MM.1S (cell line): ENCODE measurements around the gene TUBGCP6.
A peak's percentile ranks its signal among the peaks of the same experiment; 100 is the strongest.

Source experiments
- DNase-seq: peaks from one replicate; pipeline ENCODE4 v3.0.0-alpha.2; 2015
- H2AFZ ChIP-seq: fragments of 300-600 bp; sonication (generic); 2 replicates; pipeline ENCODE4 v1.6.0; 2016; ENCODE audit warnings: antibody characterized with exemption, low read length
- H3F3A ChIP-seq: fragments of 300-600 bp; sonication (generic); 2 replicates; pipeline ENCODE4 v1.6.1; 2016; ENCODE audit warnings: mild to moderate bottlenecking, antibody characterized with exemption, low read length, moderate library complexity, mixed read lengths; ENCODE audit not compliant: insufficient read depth
- H3K27ac ChIP-seq: fragments of 300-600 bp; sonication (generic); 2 replicates; pipeline ENCODE4 v1.5.1; 2016; ENCODE audit warnings: mild to moderate bottlenecking, low read length
- H3K27me3 ChIP-seq: fragments of 300-600 bp; sonication (generic); replicated peaks from 2 replicates; pipeline ENCODE4 v1.6.0; 2016; ENCODE audit warnings: low read length; ENCODE audit not compliant: insufficient read depth
- H3K36me3 ChIP-seq: fragments of 300-600 bp; sonication (generic); replicated peaks from 2 replicates; pipeline ENCODE4 v1.6.1; 2016; ENCODE audit warnings: mild to moderate bottlenecking, low read length, mixed read lengths; ENCODE audit not compliant: insufficient read depth
- H3K4me1 ChIP-seq: fragments of 300-600 bp; sonication (generic); 2 replicates; pipeline ENCODE4 v1.6.1; 2016; ENCODE audit warnings: low read length, mixed read lengths
- H3K4me2 ChIP-seq: fragments of 300-600 bp; sonication (generic); 2 replicates; pipeline ENCODE4 v1.6.0; 2016; ENCODE audit warnings: low read depth, low read length
- H3K4me3 ChIP-seq: fragments of 300-600 bp; sonication (generic); 2 replicates; pipeline ENCODE4 v1.5.1; 2016; ENCODE audit warnings: low read length, mixed read lengths
- H3K79me2 ChIP-seq: fragments of 300-600 bp; sonication (generic); 2 replicates; pipeline ENCODE4 v1.6.1; 2016; ENCODE audit warnings: mixed run types, low read length, mixed read lengths
- H3K9ac ChIP-seq: fragments of 300-600 bp; sonication (generic); 2 replicates; pipeline ENCODE4 v1.6.1; 2016; ENCODE audit warnings: low read length, mixed read lengths
- H3K9me2 ChIP-seq: fragments of 300-600 bp; sonication (generic); replicated peaks from 2 replicates; pipeline ENCODE4 v1.6.1; 2016; ENCODE audit warnings: mild to moderate bottlenecking, low read length, mixed read lengths; ENCODE audit not compliant: insufficient read depth
- H3K9me3 ChIP-seq: fragments of 300-600 bp; sonication (generic); replicated peaks from 2 replicates; pipeline ENCODE4 v1.6.1; 2016; ENCODE audit warnings: mild to moderate bottlenecking, low read length, mixed read lengths; ENCODE audit not compliant: insufficient read depth
- H4K20me1 ChIP-seq: fragments of 300-600 bp; sonication (generic); 2 replicates; pipeline ENCODE4 v1.6.1; 2016; ENCODE audit warnings: mild to moderate bottlenecking, low read length, moderate library complexity, mixed read lengths; ENCODE audit not compliant: insufficient read depth
- EZH2 ChIP-seq: fragments of 300-600 bp; sonication (generic); optimal IDR thresholded peaks from 2 replicates; pipeline ENCODE3; 2017; ENCODE audit warnings: low read depth, mild to moderate bottlenecking, antibody characterized with exemption, low read length, mixed read lengths
- EZH2phosphoT487 ChIP-seq: fragments of 300-600 bp; sonication (generic); IDR thresholded peaks from 2 replicates; pipeline ENCODE4 v1.6.1; 2018; ENCODE audit warnings: antibody characterized with exemption, low read length
- TF ChIP-seq, protein P1 (sequence below): fragments of 300-600 bp; sonication (generic); IDR thresholded peaks from 2 replicates; pipeline ENCODE4 v1.5.1; 2016; ENCODE audit warnings: antibody characterized with exemption, low read length, mixed read lengths

TUBGCP6 gene

DNA sequence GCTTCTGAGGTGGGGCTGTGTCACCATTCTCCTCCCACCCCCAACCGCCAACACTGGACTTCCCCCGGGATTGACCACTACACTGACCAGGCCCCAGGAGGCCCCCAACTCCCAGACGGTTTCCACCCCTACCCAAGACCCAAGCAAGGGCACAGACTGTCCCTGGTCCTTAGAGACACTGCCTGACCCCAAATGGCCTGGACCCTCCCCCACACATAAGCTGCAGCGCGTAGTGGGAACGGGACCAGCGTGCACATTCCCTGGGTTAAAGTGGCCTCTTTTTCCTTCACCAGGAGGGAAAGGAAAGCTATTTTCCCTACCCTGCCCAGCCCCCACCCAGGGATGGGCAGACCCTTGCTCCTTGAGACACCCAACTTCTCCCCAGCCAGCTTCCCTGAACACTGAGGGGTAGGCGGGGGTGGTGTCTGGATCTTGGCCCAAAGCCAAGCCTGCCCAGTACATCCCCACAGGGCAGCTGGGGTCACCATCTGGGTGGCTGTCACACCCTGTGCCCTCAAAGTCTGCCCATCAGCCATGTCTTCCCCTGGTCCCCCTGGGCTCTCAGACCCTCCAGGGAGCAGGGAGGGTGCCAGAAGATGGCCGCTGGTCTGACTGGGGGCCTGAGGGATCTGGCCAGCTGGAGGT lies 18.3 kb upstream of the TUBGCP6 start:
- Histone ChIP-seq H3K4me2 (no peak overlapping the region), H3K9me3 (no peaks in the 10 kb centered on the region), H4K20me1 (no peaks in the 10 kb centered on the region), H3K4me1 (peaks cover 8% of the 10 kb centered on the region), H2AFZ (no peak overlapping the region), H3K9ac (no peak overlapping the region), H3K79me2 (peaks cover 16% of the 10 kb centered on the region), H3K27me3 (no peaks in the 10 kb centered on the region), H3K36me3 (no peaks in the 10 kb centered on the region), H3K9me2 (no peaks in the 10 kb centered on the region), H3K4me3 (no peak overlapping the region), H3K27ac (no peak overlapping the region), H3F3A (no peaks in the 10 kb centered on the region)
- TF ChIP-seq, protein P1, sequence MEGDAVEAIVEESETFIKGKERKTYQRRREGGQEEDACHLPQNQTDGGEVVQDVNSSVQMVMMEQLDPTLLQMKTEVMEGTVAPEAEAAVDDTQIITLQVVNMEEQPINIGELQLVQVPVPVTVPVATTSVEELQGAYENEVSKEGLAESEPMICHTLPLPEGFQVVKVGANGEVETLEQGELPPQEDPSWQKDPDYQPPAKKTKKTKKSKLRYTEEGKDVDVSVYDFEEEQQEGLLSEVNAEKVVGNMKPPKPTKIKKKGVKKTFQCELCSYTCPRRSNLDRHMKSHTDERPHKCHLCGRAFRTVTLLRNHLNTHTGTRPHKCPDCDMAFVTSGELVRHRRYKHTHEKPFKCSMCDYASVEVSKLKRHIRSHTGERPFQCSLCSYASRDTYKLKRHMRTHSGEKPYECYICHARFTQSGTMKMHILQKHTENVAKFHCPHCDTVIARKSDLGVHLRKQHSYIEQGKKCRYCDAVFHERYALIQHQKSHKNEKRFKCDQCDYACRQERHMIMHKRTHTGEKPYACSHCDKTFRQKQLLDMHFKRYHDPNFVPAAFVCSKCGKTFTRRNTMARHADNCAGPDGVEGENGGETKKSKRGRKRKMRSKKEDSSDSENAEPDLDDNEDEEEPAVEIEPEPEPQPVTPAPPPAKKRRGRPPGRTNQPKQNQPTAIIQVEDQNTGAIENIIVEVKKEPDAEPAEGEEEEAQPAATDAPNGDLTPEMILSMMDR, result no peak
- TF ChIP-seq EZH2 (no peak), EZH2phosphoT487 (no peak)
- no peak for DNase-seq

DNA sequence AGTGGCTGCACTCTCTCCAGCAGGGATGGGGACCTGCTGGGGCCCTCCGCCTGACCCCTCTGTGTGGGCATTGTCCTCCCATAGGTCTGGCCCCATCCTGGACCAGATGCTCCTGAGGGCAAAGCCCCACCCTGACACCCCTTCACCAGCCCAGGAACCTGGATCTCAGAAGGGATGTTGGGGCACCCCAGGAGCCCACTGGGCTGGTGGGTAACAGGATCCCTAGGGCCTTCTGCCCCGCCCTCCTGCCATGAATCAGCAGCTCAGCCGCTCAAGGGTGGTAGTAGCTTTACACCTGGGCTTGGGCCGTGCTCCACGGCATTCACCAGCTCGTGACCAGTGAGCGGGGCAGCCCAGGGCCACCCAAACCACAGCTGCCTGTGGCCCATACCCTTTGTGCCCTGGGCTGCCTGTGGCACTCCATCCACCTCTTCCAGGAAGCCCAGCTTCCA lies 17.7 kb upstream of the TUBGCP6 start:
- Histone ChIP-seq H3K79me2 (peaks cover 16% of the 10 kb centered on the region), H3K9me3 (no peaks in the 10 kb centered on the region), H3K27ac (no peak overlapping the region), H3K36me3 (no peaks in the 10 kb centered on the region), H2AFZ (no peak overlapping the region), H3K27me3 (no peaks in the 10 kb centered on the region), H3K9me2 (no peaks in the 10 kb centered on the region), H3K4me2 (peak overlapping the region; percentile 39; the same call in 1 of the 2 replicates), H3K4me3 (no peak overlapping the region), H3F3A (no peaks in the 10 kb centered on the region), H3K9ac (no peak overlapping the region), H4K20me1 (no peaks in the 10 kb centered on the region), H3K4me1 (peaks cover 8% of the 10 kb centered on the region)
- TF ChIP-seq, protein P1, result no peak
- TF ChIP-seq EZH2, result no peak
- no peak for TF ChIP-seq EZH2phosphoT487
- DNase-seq, result no peak

GRCh38 chr22:50261615-50262459 lies 17.0 kb upstream of the TUBGCP6 start, which contains the start of gene MAPK12:
Gene MAPK12 (minus strand): TSS chr22:50261683. CDS start chr22:50261509, 174 bp downstream.
- Histone ChIP-seq H2AFZ (peak within 1 kb of the TSS; percentile 57), H3K4me3 (peak within 1 kb of the TSS; percentile 90), H3K27ac (no peak within 1 kb of the TSS), H3K9ac (peak within 1 kb of the TSS; percentile 73), H3K27me3 (no peaks in the 10 kb centered on the region), H4K20me1 (no peaks in the 10 kb centered on the region), H3F3A (no peaks in the 10 kb centered on the region), H3K4me1 (peaks cover 8% of the 10 kb centered on the region), H3K4me2 (peak within 1 kb of the TSS; percentile 85), H3K79me2 (peaks cover 16% of the 10 kb centered on the region), H3K36me3 (no peaks in the 10 kb centered on the region), H3K9me3 (no peaks in the 10 kb centered on the region), H3K9me2 (no peaks in the 10 kb centered on the region)
- TF ChIP-seq EZH2phosphoT487, result no peak
- no peak for TF ChIP-seq EZH2
- TF ChIP-seq, protein P1, result no peak
- peak; percentile 63 for DNase-seq
